Upper lobe of right lung (tissue), 1 donor: ENCODE data around the gene HLA-A. TPM values are rescaled to one million over a fixed set of nuclear protein-coding genes. Genes with fewer than 3 reads are reported as not detected.

Experiments
- ATAC-seq: fragments of 200-7000 bp; cut with Tn5 transposase; one replicate; pipeline ENCODE4 v1.9.1; 2020; ENCODE audit warnings: mild to moderate bottlenecking, moderate library complexity
- DNase-seq: peaks from one replicate; pipeline ENCODE4 v3.0.0-alpha.2; 2020
- H3K27ac ChIP-seq: fragments of 200-600 bp; one replicate; pipeline ENCODE4 v1.8.0; 2022
- H3K27me3 ChIP-seq: fragments of 200-600 bp; one replicate; pipeline ENCODE4 v1.8.0; 2022; ENCODE audit warnings: mild to moderate bottlenecking
- H3K36me3 ChIP-seq: fragments of 200-600 bp; one replicate; pipeline ENCODE4 v1.8.0; 2022
- H3K4me1 ChIP-seq: fragments of 200-600 bp; one replicate; pipeline ENCODE4 v1.8.0; 2022
- H3K4me3 ChIP-seq: fragments of 200-600 bp; one replicate; pipeline ENCODE4 v1.8.0; 2022; ENCODE audit warnings: mild to moderate bottlenecking
- H3K9me3 ChIP-seq: fragments of 200-600 bp; one replicate; pipeline ENCODE4 v1.8.0; 2022
- intact Hi-C: fragments of 100-400 bp; cut with DNase I; formaldehyde crosslinking; loops from one replicate; pipeline ENCODE4 v1.11.0; 2022
- total RNA-seq: library from RNA; stranded (reverse); fragmentation: NEBNext Ultra II Directional; extraction: Animal tissue kit (Norgen Biotek cat#: 25700); gene quantifications from one replicate; pipeline ENCODE4 v1.2.1, GENCODE V29; 2021
- TF ChIP-seq, protein P1 (sequence below): fragments of 200-600 bp; IDR thresholded peaks from one replicate; pipeline ENCODE4 v1.8.0; 2022; ENCODE audit warnings: antibody characterized with exemption
- donor health status: DM: no; HTN: yes; CAD: no; lungs with severe emphysema.

The HLA-A gene
- total RNA-seq, 1 donor from 2014 or later: 1,071 TPM

DNA sequence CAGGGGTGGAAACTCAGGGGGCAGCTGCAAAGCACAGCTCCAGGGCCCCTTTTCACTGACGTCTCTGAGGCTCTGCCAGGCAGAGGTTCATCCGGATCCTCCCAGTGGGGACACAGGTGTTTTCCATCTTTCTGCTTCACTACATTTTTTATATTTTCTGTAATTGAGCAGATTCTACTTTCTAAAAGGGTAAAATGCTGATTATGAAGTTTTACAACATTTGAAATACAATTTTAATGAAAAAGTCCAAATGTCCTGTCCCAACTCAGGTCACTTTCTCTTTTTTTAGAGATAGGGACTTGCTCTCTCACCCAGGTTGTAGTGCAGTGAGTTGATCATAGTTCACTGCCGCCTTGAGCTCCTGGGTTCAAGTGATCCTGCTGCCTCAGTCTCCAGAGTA is 41.9 kb downstream of the HLA-A start:
- no peak for ATAC-seq
- no peak for DNase-seq
- intact Hi-C loops: no loop called here

DNA sequence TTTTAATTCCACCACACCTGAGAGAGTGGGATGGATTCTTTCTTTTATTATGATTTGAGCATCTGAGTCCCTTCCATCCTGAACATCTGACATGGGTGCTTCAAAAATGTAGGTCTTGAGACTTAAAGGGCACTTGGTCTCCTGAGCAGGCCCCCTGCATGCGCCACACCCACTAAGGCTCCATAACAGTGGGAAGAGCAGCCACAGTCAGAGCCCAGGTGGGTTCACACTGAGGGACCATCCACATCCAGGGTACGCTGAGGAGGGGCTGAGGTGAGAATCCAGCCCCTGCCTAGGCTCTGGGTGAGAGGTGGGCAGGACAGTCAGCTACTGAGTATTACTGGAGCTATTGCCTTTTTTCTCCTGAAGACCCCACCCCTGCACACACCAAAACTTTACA is 42.7 kb downstream of the HLA-A start:
- no peak overlapping the region for H3K27ac ChIP-seq
- intact Hi-C loops: no loop called here
- TF ChIP-seq, protein P1, sequence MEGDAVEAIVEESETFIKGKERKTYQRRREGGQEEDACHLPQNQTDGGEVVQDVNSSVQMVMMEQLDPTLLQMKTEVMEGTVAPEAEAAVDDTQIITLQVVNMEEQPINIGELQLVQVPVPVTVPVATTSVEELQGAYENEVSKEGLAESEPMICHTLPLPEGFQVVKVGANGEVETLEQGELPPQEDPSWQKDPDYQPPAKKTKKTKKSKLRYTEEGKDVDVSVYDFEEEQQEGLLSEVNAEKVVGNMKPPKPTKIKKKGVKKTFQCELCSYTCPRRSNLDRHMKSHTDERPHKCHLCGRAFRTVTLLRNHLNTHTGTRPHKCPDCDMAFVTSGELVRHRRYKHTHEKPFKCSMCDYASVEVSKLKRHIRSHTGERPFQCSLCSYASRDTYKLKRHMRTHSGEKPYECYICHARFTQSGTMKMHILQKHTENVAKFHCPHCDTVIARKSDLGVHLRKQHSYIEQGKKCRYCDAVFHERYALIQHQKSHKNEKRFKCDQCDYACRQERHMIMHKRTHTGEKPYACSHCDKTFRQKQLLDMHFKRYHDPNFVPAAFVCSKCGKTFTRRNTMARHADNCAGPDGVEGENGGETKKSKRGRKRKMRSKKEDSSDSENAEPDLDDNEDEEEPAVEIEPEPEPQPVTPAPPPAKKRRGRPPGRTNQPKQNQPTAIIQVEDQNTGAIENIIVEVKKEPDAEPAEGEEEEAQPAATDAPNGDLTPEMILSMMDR: no peak
- no peaks in the 10 kb centered on the region for H3K36me3 ChIP-seq
- DNase-seq: no peak
- H3K27me3 ChIP-seq: no peaks in the 10 kb centered on the region
- H3K4me3 ChIP-seq: no peak overlapping the region
- H3K4me1 ChIP-seq: no peaks in the 10 kb centered on the region
- H3K9me3 ChIP-seq: no peaks in the 10 kb centered on the region
- ATAC-seq: no peak

More for the DNA sequence above, 41.9 kb downstream of the HLA-A start:
- Histone ChIP-seq H3K36me3 (no peaks in the 10 kb centered on the region), H3K9me3 (no peaks in the 10 kb centered on the region), H3K27ac (no peak overlapping the region), H3K4me1 (no peaks in the 10 kb centered on the region), H3K27me3 (no peaks in the 10 kb centered on the region), H3K4me3 (no peak overlapping the region)
- TF ChIP-seq, protein P1: no peak

- TF ChIP-seq, protein P1: no peak
- Histone ChIP-seq H3K27me3 (no peaks in the 10 kb centered on the region), H3K36me3 (no peaks in the 10 kb centered on the region), H3K4me3 (no peak overlapping the region), H3K4me1 (no peaks in the 10 kb centered on the region), H3K27ac (no peak overlapping the region), H3K9me3 (no peaks in the 10 kb centered on the region)
- DNase-seq (no peak), ATAC-seq (no peak)
- intact Hi-C loops: no loop called here
Observed at GRCh38 chr6:29986179-29986781, 43.9 kb downstream of the HLA-A start.

DNA sequence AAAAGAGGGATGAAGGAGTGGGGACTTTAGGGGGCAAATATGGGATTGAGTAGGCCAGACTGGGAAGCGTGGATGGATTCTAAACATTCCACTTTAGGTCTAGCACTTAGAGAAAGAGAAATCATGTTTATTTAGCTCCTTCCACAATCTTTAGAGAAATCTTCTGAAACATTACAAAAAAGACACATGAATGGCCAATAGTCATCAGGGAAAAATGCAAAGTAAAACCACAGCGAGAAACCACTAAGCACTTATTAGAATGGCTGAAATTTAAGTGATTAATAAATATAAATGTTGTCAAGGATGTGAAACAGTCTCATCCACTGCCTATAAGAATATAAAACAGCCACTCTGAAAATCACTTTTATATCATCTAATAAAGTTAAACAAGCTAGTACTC is 46.9 kb downstream of the HLA-A start:
- ATAC-seq (no peak), DNase-seq (no peak)
- no peak overlapping the region for H3K27ac ChIP-seq
- intact Hi-C loops: no loop called here
- no peaks in the 10 kb centered on the region for H3K36me3 ChIP-seq
- H3K4me1 ChIP-seq: no peaks in the 10 kb centered on the region
- H3K9me3 ChIP-seq: no peaks in the 10 kb centered on the region
- TF ChIP-seq, protein P1: no peak
- H3K4me3 ChIP-seq: no peak overlapping the region
- H3K27me3 ChIP-seq: no peaks in the 10 kb centered on the region

DNA sequence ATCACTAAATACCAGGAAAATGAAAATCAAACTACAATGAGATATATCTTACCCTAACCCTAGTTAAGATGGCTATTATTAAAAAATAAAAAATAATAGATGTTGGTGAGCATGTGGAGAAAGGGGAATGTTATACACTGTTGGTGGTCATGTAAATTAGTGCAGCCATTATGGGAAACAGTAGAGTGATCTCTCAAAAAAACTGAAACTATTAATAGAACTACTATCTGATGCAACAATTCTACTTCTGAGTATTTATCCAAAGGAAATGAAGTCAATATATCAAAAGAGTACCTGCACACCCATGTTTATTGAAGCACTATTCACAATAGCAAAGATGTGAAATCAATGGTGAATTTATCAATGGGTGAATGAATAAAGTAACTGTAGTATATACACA is 48.6 kb downstream of the HLA-A start:
- no peaks in the 10 kb centered on the region for H3K27me3 ChIP-seq
- H3K4me1 ChIP-seq: no peaks in the 10 kb centered on the region
- no peak overlapping the region for H3K4me3 ChIP-seq
- ATAC-seq: no peak
- H3K27ac ChIP-seq: no peak overlapping the region
- H3K36me3 ChIP-seq: no peaks in the 10 kb centered on the region
- DNase-seq: no peak
- no peaks in the 10 kb centered on the region for H3K9me3 ChIP-seq
- TF ChIP-seq, protein P1: no peak
- intact Hi-C loops: no loop called here

DNA sequence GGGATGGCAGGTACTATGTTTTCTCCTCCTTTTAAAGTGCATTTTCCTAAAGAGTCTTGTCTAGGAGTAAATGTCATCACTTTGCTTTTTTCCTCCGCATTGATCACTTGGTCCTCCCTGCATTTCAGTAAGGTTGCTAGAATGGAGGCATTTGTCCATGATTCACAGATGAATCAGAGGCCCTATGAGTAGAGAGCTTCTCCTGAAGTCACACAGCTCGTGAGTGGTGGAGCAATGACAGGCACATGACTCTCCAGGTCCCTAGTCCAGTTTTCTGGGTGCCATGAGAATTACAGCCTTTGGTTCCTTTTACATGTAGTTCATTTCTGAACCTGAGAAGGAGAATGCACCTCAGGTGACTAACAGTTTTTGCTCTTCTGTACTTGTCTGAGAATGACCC is 50.5 kb downstream of the HLA-A start:
- H3K27me3 ChIP-seq: no peaks in the 10 kb centered on the region
- ATAC-seq: no peak
- no peak overlapping the region for H3K27ac ChIP-seq
- H3K4me1 ChIP-seq: no peaks in the 10 kb centered on the region
- no peaks in the 10 kb centered on the region for H3K36me3 ChIP-seq
- no peaks in the 10 kb centered on the region for H3K9me3 ChIP-seq
- intact Hi-C loops: no loop called here
- TF ChIP-seq, protein P1: no peak
- no peak for DNase-seq
- H3K4me3 ChIP-seq: no peak overlapping the region
